IMR-90 (cell line): Measurements from ENCODE around the gene ACADS. TPM values are rescaled to one million over a fixed set of nuclear protein-coding genes. Genes with fewer than 3 reads are reported as not detected.

ENCODE experiments used
- ATAC-seq: fragments of 200-7000 bp; cut with Tn5 transposase; 2 replicates; pipeline ENCODE4 v1.9.1; 2020; ENCODE audit warnings: low read depth, mild to moderate bottlenecking, moderate library complexity
- BruUV-seq: library from RNA; stranded (reverse); fragments of 400-500 nt; replicated peaks from 2 replicates; lab custom pipeline; 2021; lab: Mats Ljungman, UMichigan
- CTCF ChIA-PET: fragments of 300-600 bp; formaldehyde crosslinking; extraction: SDS; loops from one replicate; lab custom pipeline; 2021; ENCODE audit warnings: antibody characterized with exemption; lab: Yijun Ruan, JAX
- POLR2A ChIA-PET: fragments of 300-600 bp; sonication (Branson Sonifier 250); formaldehyde crosslinking; loops from one replicate; lab custom pipeline; 2022; ENCODE audit warnings: antibody characterized with exemption; ENCODE audit not compliant: unreplicated experiment; lab: Charles Lee
- DNase-seq: peaks from one replicate; pipeline ENCODE4 v3.0.0; 2013
- H2AFZ ChIP-seq: replicated peaks from 2 replicates; pipeline ENCODE3; 2013; ENCODE audit warnings: low read length, mild to moderate bottlenecking; ENCODE audit not compliant: poor library complexity
- H2AK5ac ChIP-seq: 2 replicates; pipeline ENCODE4 v1.6.1; 2013; ENCODE audit warnings: low read depth, low read length, inconsistent platforms
- H2AK9ac ChIP-seq: replicated peaks from 2 replicates; pipeline ENCODE3; 2013; ENCODE audit warnings: mild to moderate bottlenecking, low read depth, low read length, moderate library complexity; ENCODE audit not compliant: poor library complexity
- H2BK120ac ChIP-seq: 2 replicates; pipeline ENCODE4 v1.6.1; 2013; ENCODE audit warnings: low read depth, low read length, inconsistent platforms
- H2BK15ac ChIP-seq: 3 replicates; pipeline ENCODE4 v1.6.1; 2013; ENCODE audit warnings: low read depth, low read length, inconsistent platforms
- H2BK20ac ChIP-seq: 2 replicates; pipeline ENCODE4 v1.6.1; 2013; ENCODE audit warnings: low read depth, mild to moderate bottlenecking, inconsistent platforms, low read length, moderate library complexity
- H2BK5ac ChIP-seq: 2 replicates; pipeline ENCODE4 v1.6.1; 2013; ENCODE audit warnings: mild to moderate bottlenecking, low read depth, low read length, inconsistent platforms; ENCODE audit not compliant: poor library complexity, severe bottlenecking
- H3K14ac ChIP-seq: replicated peaks from 2 replicates; pipeline ENCODE4 v1.6.1; 2013; ENCODE audit warnings: low read depth, low read length, inconsistent platforms
- H3K18ac ChIP-seq: 2 replicates; pipeline ENCODE4 v1.6.1; 2013; ENCODE audit warnings: low read depth, low read length, control low read depth
- H3K23ac ChIP-seq: 2 replicates; pipeline ENCODE4 v1.6.1; 2013; ENCODE audit warnings: low read depth, low read length, inconsistent platforms
- H3K27ac ChIP-seq: 2 replicates; pipeline ENCODE4 v1.5.1; 2013; ENCODE audit warnings: mild to moderate bottlenecking, control low read depth, low read length; ENCODE audit not compliant: insufficient read depth
- H3K27me3 ChIP-seq: 2 replicates; pipeline ENCODE4 v1.6.1; 2013; ENCODE audit warnings: low read length; ENCODE audit not compliant: control insufficient read depth, insufficient read depth
- H3K36me3 ChIP-seq: 2 replicates; pipeline ENCODE4 v1.6.1; 2013; ENCODE audit warnings: low read length, mixed read lengths; ENCODE audit not compliant: control insufficient read depth, insufficient read depth
- H3K4ac ChIP-seq: 2 replicates; pipeline ENCODE4 v1.6.1; 2013; ENCODE audit warnings: low read depth, low read length, inconsistent platforms
- H3K4me1 ChIP-seq: 2 replicates; pipeline ENCODE4 v1.6.1; 2013; ENCODE audit warnings: low read length, mixed read lengths; ENCODE audit not compliant: control insufficient read depth, insufficient read depth
- H3K4me2 ChIP-seq: 2 replicates; pipeline ENCODE4 v1.6.1; 2013; ENCODE audit warnings: low read depth, mild to moderate bottlenecking, control low read depth, low read length, moderate library complexity
- H3K4me3 ChIP-seq: 2 replicates; pipeline ENCODE4 v1.5.1; 2013; ENCODE audit warnings: low read depth, mild to moderate bottlenecking, control low read depth, low read length, moderate library complexity; ENCODE audit not compliant: insufficient read depth
- H3K56ac ChIP-seq: 2 replicates; pipeline ENCODE4 v1.6.1; 2013; ENCODE audit warnings: low read length, inconsistent platforms; ENCODE audit not compliant: insufficient read depth; ENCODE audit errors: extremely low read depth
- H3K79me1 ChIP-seq, 2 experiments: 2 replicates each; pipeline ENCODE4 v1.6.1; 2013; ENCODE audit warnings: low read length in 2 of 2, inconsistent platforms in 1 of 2, low read depth in 1 of 2
- H3K9ac ChIP-seq: 2 replicates; pipeline ENCODE4 v1.6.1; 2013; ENCODE audit warnings: low read depth, low read length, control low read depth
- H3K9me1 ChIP-seq: 2 replicates; pipeline ENCODE4 v1.6.1; 2013; ENCODE audit warnings: low read length, inconsistent platforms; ENCODE audit not compliant: insufficient read depth
- H3K9me3 ChIP-seq: 2 replicates; pipeline ENCODE4 v1.6.1; 2013; ENCODE audit warnings: low read length; ENCODE audit not compliant: control insufficient read depth, insufficient read depth
- H4K20me1 ChIP-seq: 2 replicates; pipeline ENCODE4 v1.6.1; 2013; ENCODE audit warnings: low read length, inconsistent platforms; ENCODE audit not compliant: insufficient read depth
- H4K5ac ChIP-seq: 2 replicates; pipeline ENCODE4 v1.6.1; 2013; ENCODE audit warnings: mild to moderate bottlenecking, low read depth, low read length, control low read depth
- H4K8ac ChIP-seq, 2 experiments: 2 replicates each; pipeline ENCODE4 v1.6.1; 2013; ENCODE audit warnings: low read depth in 2 of 2, low read length in 2 of 2, control low read depth in 1 of 2, inconsistent platforms in 1 of 2
- H4K91ac ChIP-seq: 2 replicates; pipeline ENCODE4 v1.6.1; 2013; ENCODE audit warnings: low read depth, low read length, inconsistent platforms; ENCODE audit not compliant: insufficient read depth
- BHLHE40 ChIP-seq: fragments of 150-350 bp; IDR thresholded peaks from 2 replicates; pipeline ENCODE4 v1.6.1; 2016; ENCODE audit warnings: mild to moderate bottlenecking, low read depth, low read length
- CEBPB ChIP-seq: IDR thresholded peaks from 2 replicates; pipeline ENCODE4 v1.6.1; 2012; ENCODE audit warnings: low read depth, low read length, improper control_type of control experiment
- CHD1 ChIP-seq: IDR thresholded peaks from 2 replicates; pipeline ENCODE4 v1.6.1; 2012; ENCODE audit warnings: low read depth, low read length, improper control_type of control experiment
- FOS ChIP-seq: fragments of 150-350 bp; IDR thresholded peaks from 2 replicates; pipeline ENCODE4 v1.6.1; 2016; ENCODE audit warnings: low read depth, low read length
- MAFK ChIP-seq: IDR thresholded peaks from 2 replicates; pipeline ENCODE4 v1.6.1; 2012; ENCODE audit warnings: low read depth, low read length, improper control_type of control experiment
- MAZ ChIP-seq: IDR thresholded peaks from 2 replicates; pipeline ENCODE4 v1.6.1; 2012; ENCODE audit warnings: low read depth, mild to moderate bottlenecking, low read length, improper control_type of control experiment, moderate library complexity, borderline replicate concordance
- MXI1 ChIP-seq: IDR thresholded peaks from 2 replicates; pipeline ENCODE4 v1.6.1; 2012; ENCODE audit warnings: low read depth, mild to moderate bottlenecking, low read length, moderate library complexity, borderline replicate concordance
- NFE2L2 ChIP-seq: fragments of 150-350 bp; IDR thresholded peaks from 2 replicates; pipeline ENCODE4 v1.6.1; 2016; ENCODE audit warnings: low read depth, mild to moderate bottlenecking, low read length
- POLR2A ChIP-seq: IDR thresholded peaks from 2 replicates; pipeline ENCODE4 v1.6.1; 2012; ENCODE audit warnings: mild to moderate bottlenecking, low read depth, low read length
- RAD21 ChIP-seq: IDR thresholded peaks from 2 replicates; pipeline ENCODE4 v1.6.1; 2012; ENCODE audit warnings: low read length, improper control_type of control experiment
- RCOR1 ChIP-seq: IDR thresholded peaks from 2 replicates; pipeline ENCODE4 v1.6.1; 2012; ENCODE audit warnings: mild to moderate bottlenecking, low read length, improper control_type of control experiment; ENCODE audit not compliant: insufficient replicate concordance
- RFX5 ChIP-seq: IDR thresholded peaks from 2 replicates; pipeline ENCODE4 v1.8.0; 2012; ENCODE audit warnings: low read depth, mild to moderate bottlenecking, low read length, moderate library complexity
- SMC3 ChIP-seq: fragments of 150-350 bp; IDR thresholded peaks from 2 replicates; pipeline ENCODE4 v1.6.1; 2016; ENCODE audit warnings: low read depth, mild to moderate bottlenecking, antibody characterized with exemption, low read length, moderate library complexity
- WGBS, 2 experiments: methylation state at CpG; one replicate each; pipeline versions ENCODE4 v1.1.5 to v1.1.7; 2013; ENCODE audit warnings: missing lambda C conversion rate in 2 of 2; ENCODE audit not compliant: insufficient read length in 1 of 2; ENCODE audit errors: extremely low coverage in 2 of 2; 5-methylcytosine and 5-hydroxymethylcytosine counted together
- dilution Hi-C: fragments of 300-500 bp; cut with HindIII; formaldehyde crosslinking; loops from one replicate; pipeline ENCODE4 v1.14.3; 2018; ENCODE audit warnings: low sequenced_read_pairs; ENCODE audit not compliant: unreplicated experiment
- in situ Hi-C: fragments of 300-500 bp; cut with MboI; formaldehyde crosslinking; loops from 3 replicates; pipeline ENCODE4 v1.14.3; 2019; ENCODE audit warnings: low sequenced_read_pairs, inconsistent platforms, mixed read lengths
- intact Hi-C: fragments of 100-400 bp; cut with micrococcal nuclease; formaldehyde crosslinking; loops from 2 replicates; pipeline ENCODE4 v1.10.0; 2022
- polyA plus RNA-seq, 3 experiments: library from polyadenylated mRNA; depleted of rRNA; stranded (reverse); fragments of >200 nt; gene quantifications; 2 replicates each; pipeline ENCODE4 v1.2.3, GENCODE V29; 2012; ENCODE audit warnings: low replicate concordance in 1 of 3
- total RNA-seq: library from RNA; depleted of rRNA; stranded (reverse); fragments of >200 nt; gene quantifications from 2 replicates; pipeline ENCODE4 v1.2.3, GENCODE V29; 2012
- TF ChIP-seq, protein P1 (sequence below): conservative IDR thresholded peaks from 2 replicates; pipeline ENCODE4 v1.5.1; 2012; ENCODE audit warnings: mild to moderate bottlenecking, low read depth, low read length, improper control_type of control experiment
- TF ChIP-seq, protein P2 (sequence below): fragments of 150-350 bp; IDR thresholded peaks from 2 replicates; pipeline ENCODE4 v1.6.1; 2017; ENCODE audit warnings: mild to moderate bottlenecking, antibody characterized with exemption, low read length, low read depth
- TF ChIP-seq, protein P3 (sequence below): fragments of 150-350 bp; IDR thresholded peaks from 2 replicates; pipeline ENCODE4 v1.6.1; 2016; ENCODE audit warnings: low read depth, mild to moderate bottlenecking, low read length, moderate library complexity, borderline replicate concordance

The ACADS gene
- total and polyA plus RNA-seq, 2 of the 4 experiments (the other 2 are of a cell fraction), result 2.9 to 5.5 TPM

DNA sequence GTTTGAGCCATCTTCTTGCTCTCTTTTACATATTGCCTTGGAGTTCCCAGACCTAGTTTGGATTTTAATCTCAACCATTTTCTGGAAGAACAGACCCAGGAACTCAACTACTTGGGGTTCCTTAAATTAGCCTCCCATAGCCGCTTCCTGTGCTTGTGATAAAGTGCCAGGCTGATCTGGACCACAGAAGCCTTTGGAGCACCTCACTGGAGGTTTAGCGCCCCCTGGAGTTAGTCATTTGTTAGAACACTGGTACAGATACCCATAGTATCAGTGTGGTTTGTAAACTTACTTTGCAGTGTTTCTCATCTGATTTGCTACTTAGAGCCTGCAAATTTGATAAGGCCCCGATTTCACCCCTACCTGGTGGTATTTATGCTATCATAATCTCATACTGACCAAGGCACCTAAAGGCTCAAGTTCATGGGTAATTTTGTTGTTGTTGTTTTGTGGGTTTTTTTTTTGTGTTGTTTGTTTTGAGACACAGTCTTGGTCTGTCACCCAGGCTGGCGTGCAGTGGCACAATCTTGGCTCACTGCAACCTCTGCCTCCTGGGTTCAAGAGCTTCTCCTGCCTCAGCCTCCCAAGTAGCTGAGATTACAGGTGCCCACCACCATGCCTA, 11.7 kb upstream of the ACADS start:
- ATAC-seq, result peak; percentile 54
- dilution Hi-C loops (no loop called here), intact Hi-C loops (loop anchor here (1.0 to 5.0 kb wide), 4 partner anchors 67 to 387 kb away; partner anchors contain the start of gene PLA2G1B), in situ Hi-C loops (loop anchor here (5.0 kb wide), 1 partner anchor 132 kb away; the partner anchor contains the start of gene POP5)
- no CpG with 5 or more reads among the region's 4 CpGs for WGBS, 2 experiments
- TF ChIP-seq RAD21 (peak; percentile 73), RFX5 (no peak), SMC3 (peak; percentile 78), MXI1 (no peak), POLR2A (no peak), BHLHE40 (no peak), NFE2L2 (no peak), CEBPB (no peak), MAFK (no peak), MAZ (no peak), CHD1 (no peak), FOS (no peak), RCOR1 (no peak)
- TF ChIP-seq, protein P1, sequence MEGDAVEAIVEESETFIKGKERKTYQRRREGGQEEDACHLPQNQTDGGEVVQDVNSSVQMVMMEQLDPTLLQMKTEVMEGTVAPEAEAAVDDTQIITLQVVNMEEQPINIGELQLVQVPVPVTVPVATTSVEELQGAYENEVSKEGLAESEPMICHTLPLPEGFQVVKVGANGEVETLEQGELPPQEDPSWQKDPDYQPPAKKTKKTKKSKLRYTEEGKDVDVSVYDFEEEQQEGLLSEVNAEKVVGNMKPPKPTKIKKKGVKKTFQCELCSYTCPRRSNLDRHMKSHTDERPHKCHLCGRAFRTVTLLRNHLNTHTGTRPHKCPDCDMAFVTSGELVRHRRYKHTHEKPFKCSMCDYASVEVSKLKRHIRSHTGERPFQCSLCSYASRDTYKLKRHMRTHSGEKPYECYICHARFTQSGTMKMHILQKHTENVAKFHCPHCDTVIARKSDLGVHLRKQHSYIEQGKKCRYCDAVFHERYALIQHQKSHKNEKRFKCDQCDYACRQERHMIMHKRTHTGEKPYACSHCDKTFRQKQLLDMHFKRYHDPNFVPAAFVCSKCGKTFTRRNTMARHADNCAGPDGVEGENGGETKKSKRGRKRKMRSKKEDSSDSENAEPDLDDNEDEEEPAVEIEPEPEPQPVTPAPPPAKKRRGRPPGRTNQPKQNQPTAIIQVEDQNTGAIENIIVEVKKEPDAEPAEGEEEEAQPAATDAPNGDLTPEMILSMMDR, result peak; percentile 88
- TF ChIP-seq, protein P2, sequence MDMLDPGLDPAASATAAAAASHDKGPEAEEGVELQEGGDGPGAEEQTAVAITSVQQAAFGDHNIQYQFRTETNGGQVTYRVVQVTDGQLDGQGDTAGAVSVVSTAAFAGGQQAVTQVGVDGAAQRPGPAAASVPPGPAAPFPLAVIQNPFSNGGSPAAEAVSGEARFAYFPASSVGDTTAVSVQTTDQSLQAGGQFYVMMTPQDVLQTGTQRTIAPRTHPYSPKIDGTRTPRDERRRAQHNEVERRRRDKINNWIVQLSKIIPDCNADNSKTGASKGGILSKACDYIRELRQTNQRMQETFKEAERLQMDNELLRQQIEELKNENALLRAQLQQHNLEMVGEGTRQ, result no peak
- TF ChIP-seq, protein P3, sequence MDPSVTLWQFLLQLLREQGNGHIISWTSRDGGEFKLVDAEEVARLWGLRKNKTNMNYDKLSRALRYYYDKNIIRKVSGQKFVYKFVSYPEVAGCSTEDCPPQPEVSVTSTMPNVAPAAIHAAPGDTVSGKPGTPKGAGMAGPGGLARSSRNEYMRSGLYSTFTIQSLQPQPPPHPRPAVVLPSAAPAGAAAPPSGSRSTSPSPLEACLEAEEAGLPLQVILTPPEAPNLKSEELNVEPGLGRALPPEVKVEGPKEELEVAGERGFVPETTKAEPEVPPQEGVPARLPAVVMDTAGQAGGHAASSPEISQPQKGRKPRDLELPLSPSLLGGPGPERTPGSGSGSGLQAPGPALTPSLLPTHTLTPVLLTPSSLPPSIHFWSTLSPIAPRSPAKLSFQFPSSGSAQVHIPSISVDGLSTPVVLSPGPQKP, result no peak
- H3K4ac ChIP-seq, result no peak overlapping the region
- H3K27ac ChIP-seq, result no peak overlapping the region
- no peak overlapping the region for H3K18ac ChIP-seq
- DNase-seq, result peak; percentile 82
- H3K9ac ChIP-seq, result no peak overlapping the region
- no peak overlapping the region for H3K56ac ChIP-seq
- H4K91ac ChIP-seq, result no peak overlapping the region
- peaks cover 3% of the 10 kb centered on the region for H3K4me1 ChIP-seq
- no peak overlapping the region for H4K8ac ChIP-seq
- ChIA-PET CTCF (interaction anchor here (0.9 kb wide), 1 partner anchor 67 kb away, joined by 3 read pairs; no protein-coding TSS in a partner anchor), POLR2A (no interaction called here)
- H3K4me3 ChIP-seq, result no peak overlapping the region
- H2BK5ac ChIP-seq, result no peak overlapping the region
- no peak overlapping the region for H2BK20ac ChIP-seq
- no peaks in the 10 kb centered on the region for H3K9me3 ChIP-seq
- peaks cover 11% of the 10 kb centered on the region for H3K9me1 ChIP-seq
- no peaks in the 10 kb centered on the region for H3K27me3 ChIP-seq
- no peak overlapping the region for H2BK120ac ChIP-seq
- no peak overlapping the region for H2AFZ ChIP-seq
- H3K79me1 ChIP-seq, result peaks cover 25 to 48% of the 10 kb centered on the region in 2 experiments
- no peak overlapping the region for H2BK15ac ChIP-seq
- H3K23ac ChIP-seq, result no peak overlapping the region
- H4K20me1 ChIP-seq, result peaks cover 5% of the 10 kb centered on the region; the same call in 1 of the 2 replicates
- no peak overlapping the region for H4K5ac ChIP-seq
- BruUV-seq, result no TSS peak
- no peak overlapping the region for H3K14ac ChIP-seq
- H3K36me3 ChIP-seq, result peaks cover 27% of the 10 kb centered on the region
- no peak overlapping the region for H2AK9ac ChIP-seq
- H2AK5ac ChIP-seq, result no peak overlapping the region
- H3K4me2 ChIP-seq, result no peak overlapping the region
